GM21576 (cell line): ENCODE data around the gene GPR65.
"Not testable (repeated sequence)": the region's sequence is repeated elsewhere in the genome, so short reads cannot be mapped to it uniquely, and the experiment has no call there.

Experiments used
- ATAC-seq: cut with Tn5 transposase; IDR thresholded peaks from one replicate; pipeline ENCODE4 v1.9.1; 2021; ENCODE audit warnings: mild to moderate bottlenecking, moderate library complexity; ENCODE audit not compliant: unreplicated experiment

Gene GPR65

DNA sequence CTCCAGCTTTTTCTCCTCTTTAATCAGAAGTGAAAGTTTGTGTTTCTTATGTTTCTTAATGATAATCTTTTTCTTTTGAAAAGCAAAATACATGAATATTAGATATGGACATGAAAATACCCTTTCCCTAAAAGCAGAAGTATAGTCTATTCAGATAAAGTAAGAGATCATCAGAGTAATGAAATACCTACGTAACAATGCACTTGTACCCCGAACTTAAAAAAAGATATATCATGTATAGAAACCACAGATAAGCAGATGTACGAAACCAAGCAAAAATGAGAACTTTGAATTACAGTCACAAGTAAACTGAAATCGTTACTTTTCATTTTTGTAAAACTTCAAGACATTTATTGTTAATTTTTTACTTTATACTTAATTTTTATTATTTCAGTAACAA, 1.5 kb upstream of the GPR65 start:
- ATAC-seq = no peak

DNA sequence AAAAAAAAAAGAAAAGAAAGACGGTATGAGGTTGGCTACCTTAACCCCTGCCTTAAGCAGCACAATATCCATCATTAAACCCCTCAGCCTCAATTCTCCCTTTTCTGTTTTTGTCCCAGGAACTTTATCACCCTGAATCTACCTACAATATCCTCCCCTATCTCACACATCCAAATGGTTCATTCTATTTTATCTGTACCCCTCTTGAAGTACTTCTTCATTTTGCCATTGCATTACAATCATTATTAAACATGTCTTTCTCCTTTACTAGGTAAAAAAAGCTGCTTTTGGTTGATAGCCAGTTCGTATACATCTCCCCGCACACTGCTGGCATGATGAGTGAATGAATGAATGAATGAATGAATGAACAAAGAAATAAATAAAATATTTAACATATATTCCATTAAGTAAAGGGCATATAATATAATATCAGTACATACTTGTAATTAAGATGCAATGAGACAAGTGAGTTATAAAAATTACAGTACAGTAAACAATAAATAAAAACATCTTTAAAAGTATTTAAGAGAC, 364 bp upstream of the GPR65 start:
- ATAC-seq = no peak

DNA sequence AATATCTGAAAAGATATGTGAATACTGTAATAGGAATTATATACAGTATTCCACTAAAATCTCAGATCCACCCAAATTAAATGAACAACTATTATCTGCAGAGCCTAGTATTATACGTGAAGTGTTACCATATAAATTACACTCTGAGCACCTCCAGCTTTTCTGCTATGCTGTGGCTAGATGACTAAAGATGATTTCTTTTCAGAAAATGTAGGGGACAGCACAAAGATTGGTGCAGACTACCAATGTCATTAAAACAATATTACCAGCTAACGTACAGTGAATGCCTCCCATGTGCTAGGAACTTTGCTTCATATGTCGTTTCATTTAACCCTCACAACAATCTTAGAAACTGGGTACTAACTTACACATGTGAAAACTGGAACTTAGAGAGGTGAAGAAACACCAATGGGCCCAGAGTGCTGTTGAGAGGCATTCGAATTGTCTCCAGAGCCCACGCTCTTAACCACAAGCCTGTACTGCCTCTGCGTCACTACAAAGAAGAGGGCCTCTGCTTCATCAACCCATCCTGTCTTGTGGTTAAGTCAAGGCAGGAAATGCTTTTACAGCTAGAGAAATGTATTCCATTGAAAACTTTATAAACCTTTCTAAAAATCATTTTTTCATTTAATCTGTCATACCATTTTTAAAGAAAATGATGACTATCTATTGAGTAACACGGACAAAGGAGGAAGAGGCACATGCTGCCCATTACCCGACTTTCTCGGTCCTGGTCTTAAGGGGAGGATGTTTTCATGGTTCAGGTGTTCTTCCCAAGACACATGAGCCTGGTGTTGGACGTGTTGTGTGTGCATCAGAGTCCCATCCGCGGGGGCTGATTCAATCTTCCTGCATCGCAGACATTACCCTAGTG, 1.3 kb downstream of the GPR65 start:
- ATAC-seq = peak; percentile 92

DNA sequence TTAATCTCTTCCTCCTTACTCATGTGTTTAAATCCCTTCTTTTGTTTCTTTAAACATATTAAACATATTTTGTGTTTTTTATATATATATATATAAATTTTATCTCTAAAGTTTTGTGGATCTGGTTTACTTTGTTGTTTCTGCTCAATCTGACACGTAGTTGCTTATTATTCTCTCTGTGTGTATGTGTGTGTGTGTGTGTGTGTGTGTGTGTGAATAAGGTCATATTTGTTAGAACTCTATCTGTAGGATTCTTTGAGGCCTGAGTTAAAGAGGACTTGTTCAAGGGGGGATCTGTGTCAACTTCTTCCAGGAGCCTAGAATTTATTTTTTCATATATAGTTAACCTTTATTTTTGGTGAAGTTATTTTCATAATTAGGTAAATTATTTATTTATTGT, 2.7 kb downstream of the GPR65 start:
- ATAC-seq = no peak

DNA sequence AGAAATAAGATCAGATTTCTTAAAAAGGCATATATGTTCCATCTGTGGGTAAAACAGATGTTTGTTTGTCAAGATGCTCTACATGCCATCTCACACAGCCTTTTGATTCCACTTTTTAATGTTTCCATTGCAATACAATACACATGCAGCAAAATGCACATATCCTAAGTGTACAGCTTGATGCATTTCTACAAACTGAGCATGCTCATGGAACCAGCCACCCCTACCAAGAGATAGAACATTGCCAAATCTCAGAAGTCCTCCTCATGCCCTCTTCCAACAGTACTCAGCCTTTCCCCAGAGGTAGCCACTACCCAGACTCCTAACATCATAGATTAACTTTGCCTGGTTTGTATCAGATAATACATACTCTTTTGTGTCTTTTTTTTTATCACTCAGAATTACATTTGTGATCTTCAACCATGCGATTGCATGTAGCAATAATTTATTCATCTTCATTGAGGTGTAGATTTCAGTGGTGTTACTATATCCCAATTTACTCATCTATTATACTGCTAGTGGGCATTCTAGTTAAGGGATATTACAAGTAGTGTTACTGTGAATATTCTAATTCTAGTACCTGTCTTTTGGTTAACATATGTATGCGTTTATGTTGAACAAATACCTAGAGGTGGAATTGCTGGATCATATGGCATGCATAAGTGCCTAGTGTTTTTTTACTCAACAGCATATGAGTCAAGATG, 3.3 kb downstream of the GPR65 start:
- no peak for ATAC-seq

DNA sequence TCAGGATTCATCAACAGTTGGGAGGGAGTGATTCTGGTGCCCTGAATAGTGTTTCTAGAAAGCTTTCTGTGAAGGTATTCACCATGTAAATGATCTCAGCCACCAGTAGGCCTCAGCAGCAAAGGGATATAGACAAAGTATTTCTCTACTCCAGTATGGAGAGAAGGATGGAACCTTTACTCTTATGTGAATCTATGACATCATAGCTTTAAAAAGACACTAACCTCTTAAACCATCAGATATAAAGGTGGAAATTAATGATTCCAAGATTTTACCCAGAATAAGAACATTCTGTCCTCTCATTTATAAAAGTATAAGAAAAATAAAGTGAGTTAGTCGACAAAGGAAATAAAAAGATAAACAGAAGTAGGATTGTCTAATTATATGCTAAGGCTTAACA, 4.6 kb downstream of the GPR65 start:
- ATAC-seq = no peak

DNA sequence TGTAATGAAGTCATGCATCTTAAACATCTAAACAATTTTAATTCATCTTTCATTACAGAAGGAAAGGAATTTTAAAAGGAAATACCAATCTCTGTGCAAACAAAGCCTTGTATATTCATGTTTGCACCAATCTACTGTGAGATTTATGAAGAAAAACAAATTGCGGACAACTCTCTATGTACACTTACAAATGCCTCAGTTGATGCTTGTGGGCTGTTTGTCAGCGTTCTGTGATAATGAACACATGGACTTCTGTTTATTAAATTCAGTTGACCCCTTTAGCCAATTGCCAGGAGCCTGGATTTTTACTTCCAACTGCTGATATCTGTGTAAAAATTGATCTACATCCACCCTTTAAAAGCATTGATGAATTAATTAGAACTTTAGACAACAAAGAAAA, 5.4 kb downstream of the GPR65 start:
- ATAC-seq = no peak

DNA sequence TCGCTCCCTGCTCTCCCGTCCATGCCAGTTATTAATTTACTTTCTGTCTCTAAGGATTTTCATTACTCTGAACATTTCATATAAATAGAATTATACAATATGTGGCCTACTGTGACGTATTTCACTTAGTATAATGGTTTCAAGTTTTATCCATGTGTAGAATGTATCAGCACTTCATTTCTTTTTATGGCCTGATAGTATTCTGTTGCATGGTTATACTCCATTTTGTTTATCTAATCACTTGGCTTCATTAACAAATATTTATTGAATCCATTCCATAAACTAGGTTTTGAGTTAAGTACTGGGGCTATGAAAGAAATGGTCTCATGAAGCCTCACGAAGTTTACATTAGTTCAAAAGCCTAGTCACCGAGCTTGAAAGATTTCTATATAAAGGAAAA, 7.6 kb downstream of the GPR65 start:
- no peak for ATAC-seq

DNA sequence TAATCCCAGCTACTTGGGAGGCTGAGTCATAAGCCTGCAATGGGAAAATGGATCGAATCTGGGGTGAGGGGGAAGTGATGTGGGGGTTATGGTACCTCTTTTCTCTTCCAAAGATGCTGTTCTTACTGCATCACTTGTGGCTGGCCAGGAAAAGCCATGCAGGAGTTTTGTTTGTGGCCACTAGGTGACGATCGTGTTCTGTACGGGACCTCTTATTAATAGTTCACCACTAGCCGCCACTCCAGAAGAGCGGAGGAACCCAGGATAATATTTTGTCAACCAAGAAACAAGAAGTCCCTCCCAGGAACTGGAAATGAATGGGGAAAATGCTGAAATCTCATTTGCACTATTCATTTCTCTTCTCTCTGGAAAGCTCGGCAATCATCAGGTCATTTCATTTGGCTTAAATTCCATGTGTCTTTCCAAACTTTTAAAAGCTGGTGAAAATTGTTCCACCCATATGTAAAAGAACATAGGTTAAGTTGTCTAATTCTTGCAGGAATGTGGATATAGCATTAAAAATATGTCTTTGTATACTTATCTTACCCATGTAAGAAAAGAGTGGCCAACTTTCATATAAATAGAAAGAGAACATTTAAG, 8.9 kb downstream of the GPR65 start:
- ATAC-seq = peak; percentile 94

DNA sequence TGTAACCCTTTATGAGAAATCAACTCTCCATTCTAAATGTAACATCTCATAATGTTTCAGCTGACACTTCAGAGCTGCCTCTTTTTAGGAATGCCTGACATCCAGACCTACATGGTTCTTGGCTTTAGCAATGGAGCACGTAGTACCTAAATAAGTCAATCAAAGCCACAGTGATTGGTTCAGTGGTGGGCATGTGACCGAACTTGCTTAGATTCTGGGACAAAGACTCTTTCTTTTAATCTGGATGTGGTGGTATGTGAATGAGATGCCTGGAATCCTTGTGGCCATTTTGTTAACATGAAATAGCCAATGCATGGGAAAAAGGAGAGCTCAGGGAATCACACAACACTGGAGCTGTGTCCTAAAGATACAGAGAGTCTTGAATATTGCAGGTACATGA, 11.8 kb downstream of the GPR65 start:
- ATAC-seq = no peak

DNA sequence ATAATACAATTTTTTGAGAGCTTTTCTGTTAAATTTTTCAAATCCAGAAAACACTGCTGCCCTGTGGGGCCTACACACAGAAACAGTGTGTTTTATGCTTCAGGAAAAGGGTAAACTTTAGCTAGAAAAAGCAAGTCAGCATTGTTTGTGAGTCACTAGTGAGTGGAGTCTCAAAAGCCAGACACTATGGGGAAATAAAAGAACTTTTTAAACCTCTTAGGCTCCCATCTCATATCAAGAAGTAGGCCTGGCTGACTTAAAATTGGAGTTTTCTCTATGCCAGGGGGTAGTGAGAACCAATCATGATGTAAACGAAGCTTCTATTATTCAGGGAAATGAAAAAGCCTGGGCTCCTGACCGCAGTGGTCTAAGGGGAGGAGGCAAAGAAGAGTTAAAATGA, 12.6 kb downstream of the GPR65 start:
- no peak for ATAC-seq

DNA sequence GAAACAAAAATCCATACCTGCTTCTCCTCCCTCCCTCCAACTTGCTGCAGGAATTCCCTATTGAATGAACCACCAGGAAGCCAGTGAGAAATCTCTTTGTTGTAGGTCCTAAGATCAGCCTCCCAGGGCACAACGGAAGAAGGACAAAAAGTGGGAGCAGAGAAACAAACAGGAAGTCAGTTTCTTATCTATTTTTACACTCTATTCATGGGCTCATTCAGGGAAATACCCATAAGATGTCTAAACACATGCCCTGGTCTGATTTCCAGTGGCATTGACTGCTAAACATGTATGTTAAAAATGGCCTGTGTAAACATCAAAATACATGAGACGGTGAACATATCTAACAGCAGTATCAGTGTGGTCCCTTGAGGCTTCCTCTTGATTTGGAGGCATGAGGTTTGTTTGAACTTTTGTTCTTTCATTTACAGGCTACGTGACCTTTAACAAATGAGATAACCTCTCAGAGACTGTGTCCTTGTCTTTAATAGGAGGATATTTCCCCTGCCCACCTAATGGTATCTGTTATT, 18.8 kb downstream of the GPR65 start:
- ATAC-seq = no peak

DNA sequence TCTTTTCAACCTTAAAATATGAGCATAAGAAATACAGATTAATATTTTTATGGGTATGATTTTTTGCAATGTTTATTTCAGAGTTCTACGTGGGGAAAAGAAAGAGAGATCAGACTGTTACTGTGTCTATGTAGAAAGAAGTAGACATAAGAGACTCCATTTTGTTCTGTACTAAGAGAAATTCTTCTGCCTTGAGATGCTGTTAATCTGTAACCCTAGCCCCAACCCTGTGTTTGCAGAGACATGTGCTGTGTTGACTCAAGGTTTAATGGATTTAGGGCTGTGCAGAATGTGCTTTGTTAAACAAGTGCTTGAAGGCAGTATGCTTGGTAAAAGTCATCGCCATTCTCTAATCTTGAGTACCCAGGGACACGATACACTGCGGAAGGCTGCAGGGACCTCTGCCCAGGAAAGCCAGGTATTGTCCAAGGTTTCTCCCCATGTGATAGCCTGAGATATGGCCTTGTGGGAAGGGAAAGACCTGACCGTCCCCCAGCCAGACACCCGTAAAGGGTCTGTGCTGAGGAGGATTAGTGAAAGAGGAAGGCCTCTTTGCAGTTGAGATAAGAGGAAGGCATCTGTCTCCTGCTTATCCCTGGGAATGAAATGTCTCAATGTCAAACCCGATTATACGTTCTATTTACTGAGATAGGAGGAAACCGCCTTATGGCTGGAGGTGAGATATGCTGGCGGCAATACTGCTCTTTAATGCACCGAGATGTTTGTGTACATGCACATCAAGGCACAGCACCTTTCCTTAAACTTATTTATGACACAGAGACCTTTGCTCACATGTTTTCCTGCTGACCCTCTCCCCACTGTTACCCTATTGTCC, 19.5 kb downstream of the GPR65 start:
- ATAC-seq = not testable (repeated sequence)

DNA sequence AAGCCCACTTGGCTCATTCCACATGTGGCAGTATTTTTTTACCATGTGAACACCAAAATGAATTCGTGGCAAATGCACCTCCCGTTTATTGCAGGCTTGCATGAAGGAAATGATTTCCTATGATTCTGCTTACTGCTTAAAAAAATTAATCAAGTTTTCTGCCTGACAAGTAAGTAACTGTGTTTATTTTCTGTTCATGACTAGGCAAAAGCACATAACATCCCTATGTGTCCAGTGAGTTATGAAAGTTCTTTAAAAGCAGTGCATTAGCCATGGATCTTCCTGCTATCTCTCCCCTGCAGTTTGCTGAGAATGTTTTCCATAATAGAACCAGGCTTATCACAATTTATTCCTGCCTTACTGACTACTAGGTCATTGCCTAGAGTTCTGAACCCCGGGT, 20.4 kb downstream of the GPR65 start:
- ATAC-seq = no peak

DNA sequence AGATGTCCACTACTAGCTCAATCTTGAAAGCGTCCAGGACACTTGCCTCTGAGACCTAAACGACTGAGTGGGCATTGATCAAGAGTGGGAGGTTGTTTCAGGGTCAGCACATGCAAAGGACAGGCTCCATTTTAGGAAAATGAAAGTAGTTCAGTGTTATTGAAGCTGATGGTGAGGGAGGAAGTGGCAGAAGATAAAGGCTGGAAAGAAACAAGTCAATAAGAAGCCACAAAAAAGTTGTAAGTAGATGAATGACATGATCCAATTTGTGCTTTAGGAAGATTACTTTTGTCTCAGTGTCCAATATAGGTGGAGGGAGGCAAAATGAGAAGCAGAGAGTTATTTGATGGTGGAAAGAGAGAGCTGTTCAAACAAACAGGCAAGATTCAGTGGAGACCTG, 22.0 kb downstream of the GPR65 start:
- peak; percentile 44 for ATAC-seq

DNA sequence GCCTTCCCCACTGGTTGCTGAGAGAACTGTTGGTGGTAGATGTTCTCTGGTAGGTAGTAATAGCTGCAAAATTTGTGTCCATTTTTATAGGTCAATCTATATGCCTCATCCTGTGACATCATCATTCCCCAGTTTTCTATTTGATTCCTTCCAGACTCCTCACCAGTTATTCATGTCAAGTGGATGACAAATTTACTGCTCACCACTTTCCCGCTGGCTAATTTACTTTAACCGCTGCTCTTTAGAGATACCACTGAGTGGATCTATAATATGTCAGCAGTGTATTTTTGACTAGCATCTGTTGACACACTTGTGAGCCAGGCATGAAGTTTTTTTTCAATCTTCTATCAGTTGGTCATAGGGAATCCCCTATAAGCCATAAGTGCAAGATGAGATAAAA, 24.6 kb downstream of the GPR65 start:
- ATAC-seq = no peak

DNA sequence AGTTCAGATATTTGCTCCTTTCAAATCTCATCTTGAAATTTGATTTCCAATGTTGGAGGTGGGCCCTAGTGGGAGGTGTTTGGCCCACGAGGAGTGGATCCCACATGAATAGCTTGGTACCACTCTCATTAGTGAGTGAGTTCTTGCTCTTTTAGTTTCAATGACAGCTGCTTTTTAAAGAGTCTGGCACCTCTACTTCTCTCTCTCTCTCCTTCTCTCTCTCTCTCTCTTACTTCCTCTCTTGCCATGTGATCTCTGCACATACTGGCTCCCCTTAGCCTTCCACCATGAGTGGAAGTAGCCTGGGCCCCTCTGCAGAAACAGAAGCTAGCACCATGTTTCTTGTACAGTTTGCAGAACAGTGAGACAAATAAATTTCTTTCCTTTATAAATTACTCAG, 25.1 kb downstream of the GPR65 start:
- no peak for ATAC-seq

DNA sequence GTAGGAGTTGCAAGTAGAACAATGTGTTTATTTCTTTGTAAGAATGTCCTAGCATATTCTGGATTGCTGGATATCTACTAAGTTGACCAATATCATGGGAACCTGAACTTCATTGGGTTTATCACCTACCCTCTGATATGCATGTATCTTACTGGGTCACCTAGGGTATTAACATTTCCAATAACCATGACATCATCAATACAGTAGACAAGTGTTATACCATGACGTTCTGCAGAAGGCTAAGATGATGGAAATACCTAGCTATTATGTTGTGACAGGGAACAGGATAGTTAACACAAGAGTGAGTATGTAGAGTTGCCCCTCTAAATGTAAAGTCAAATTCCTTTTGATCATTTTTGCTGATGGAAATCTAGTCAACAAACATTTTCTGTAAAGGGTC, 26.0 kb downstream of the GPR65 start:
- no peak for ATAC-seq

DNA sequence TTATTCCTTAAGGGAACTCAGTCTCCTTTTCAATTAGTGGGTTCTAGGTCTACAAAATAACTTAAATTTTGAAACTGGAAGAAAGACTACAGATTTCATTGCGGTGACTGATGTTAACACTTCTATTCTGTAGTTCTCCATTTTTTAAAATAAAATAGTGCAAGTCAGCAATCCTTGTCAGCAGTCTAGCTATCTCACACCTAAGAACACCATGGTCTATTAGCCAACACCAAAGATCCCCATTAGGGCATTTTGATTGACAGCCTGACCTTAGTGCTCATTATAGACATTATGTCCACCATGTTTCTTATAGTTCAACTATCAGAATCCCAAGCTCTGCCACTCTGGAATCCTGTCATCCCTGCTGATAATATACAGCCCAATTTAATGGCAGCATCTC, 27.4 kb downstream of the GPR65 start:
- no peak for ATAC-seq

DNA sequence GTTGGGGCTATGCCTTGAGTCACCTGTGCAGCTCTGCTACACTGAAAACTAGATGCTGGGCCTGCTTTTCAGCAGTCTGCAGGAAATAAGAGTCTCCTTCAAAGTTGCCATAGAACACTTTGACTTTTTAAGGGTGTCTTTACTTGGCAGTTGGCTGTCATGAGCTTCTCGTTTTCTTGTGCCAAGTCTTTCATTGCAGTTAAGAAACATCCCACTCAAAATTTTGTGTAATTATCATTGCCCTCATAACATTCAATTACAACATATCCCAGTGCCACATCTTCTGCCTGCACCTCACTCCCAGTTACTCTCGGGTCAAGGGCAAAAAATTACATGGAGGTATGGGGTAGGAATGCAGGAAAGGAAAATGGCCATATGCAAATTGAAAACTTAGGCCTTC, 29.1 kb downstream of the GPR65 start:
- no peak for ATAC-seq

DNA sequence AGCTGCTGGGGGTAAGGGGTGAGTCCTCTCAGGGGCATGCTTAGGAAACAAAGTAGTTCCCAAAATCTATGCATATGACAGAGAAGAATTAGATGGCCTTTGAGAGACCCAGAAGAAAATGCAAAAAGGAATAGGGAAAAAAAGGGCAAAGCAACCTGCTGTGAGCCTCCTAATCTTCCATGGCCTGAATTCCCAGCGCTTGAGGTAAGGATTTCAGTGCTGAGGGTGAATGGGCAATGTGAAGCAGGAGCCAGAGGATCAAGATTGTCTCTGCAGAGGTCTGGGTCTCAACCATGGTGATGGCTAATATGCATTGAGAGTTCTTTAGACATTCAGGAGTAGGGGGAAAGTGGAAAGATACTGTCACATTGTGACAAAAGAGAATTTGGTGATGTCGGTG, 31.5 kb downstream of the GPR65 start:
- no peak for ATAC-seq
